WTC11 (cell line): Measurements from ENCODE around the gene ATP10D. TPM values are rescaled to one million over a fixed set of nuclear protein-coding genes. Genes with fewer than 3 reads are reported as not detected.

Experiments
- ATAC-seq: fragments of 200-7000 bp; cut with Tn5 transposase; 2 replicates; pipeline ENCODE4 v1.10.0; 2021; ENCODE audit warnings: mild to moderate bottlenecking, moderate library complexity
- CTCF ChIA-PET: fragments of 300-600 bp; sonication (Branson Sonifier 250); formaldehyde crosslinking; loops from one replicate; lab custom pipeline; 2021; ENCODE audit warnings: antibody characterized with exemption; lab: Charles Lee
- POLR2A ChIA-PET: fragments of 350-600 bp; sonication (Branson Sonifier 250); formaldehyde crosslinking; loops from one replicate; lab custom pipeline; 2021; ENCODE audit warnings: antibody characterized with exemption; lab: Charles Lee
- DNase-seq: peaks from one replicate; pipeline ENCODE4 v3.0.0; 2021; ENCODE audit warnings: low spot score
- H3K27ac Mint-ChIP-seq: 2 replicates; pipeline ENCODE4 v1.8.0; 2021; ENCODE audit warnings: mixed read lengths
- H3K27me3 Mint-ChIP-seq: 2 replicates; pipeline ENCODE4 v1.8.0; 2021; ENCODE audit warnings: low read depth, mild to moderate bottlenecking, moderate library complexity, mixed read lengths
- H3K36me3 Mint-ChIP-seq: 2 replicates; pipeline ENCODE4 v1.8.0; 2021; ENCODE audit warnings: mixed read lengths
- H3K4me1 Mint-ChIP-seq: 2 replicates; pipeline ENCODE4 v1.8.0; 2022; ENCODE audit warnings: mixed read lengths
- H3K4me3 Mint-ChIP-seq: 2 replicates; pipeline ENCODE4 v1.8.0; 2021; ENCODE audit warnings: mild to moderate bottlenecking, moderate library complexity, mixed read lengths
- H3K9me3 Mint-ChIP-seq: 2 replicates; pipeline ENCODE4 v1.8.0; 2021; ENCODE audit warnings: mixed read lengths
- ATF2 ChIP-seq: sonication (generic); formaldehyde crosslinking; IDR thresholded peaks from 2 replicates; pipeline ENCODE4 v1.8.1; 2022; ENCODE audit warnings: low read depth, missing genetic modification reagents, borderline replicate concordance
- E2F4 ChIP-seq: sonication (generic); formaldehyde crosslinking; IDR thresholded peaks from 2 replicates; pipeline ENCODE4 v1.8.1; 2022; ENCODE audit warnings: low read depth, mild to moderate bottlenecking, moderate library complexity, missing genetic modification reagents, borderline replicate concordance
- EMX1 ChIP-seq: fragments of 250-450 bp; sonication (Bioruptor Pico); IDR thresholded peaks from 2 replicates; pipeline ENCODE4 v1.8.0; 2021; ENCODE audit warnings: mild to moderate bottlenecking
- ESRRA ChIP-seq: sonication (generic); formaldehyde crosslinking; IDR thresholded peaks from 2 replicates; pipeline ENCODE4 v1.8.1; 2022; ENCODE audit warnings: mild to moderate bottlenecking, missing genetic modification reagents, borderline replicate concordance
- FOXP4 ChIP-seq: sonication (generic); formaldehyde crosslinking; IDR thresholded peaks from 2 replicates; pipeline ENCODE4 v1.8.0; 2022; ENCODE audit warnings: mild to moderate bottlenecking, missing genetic modification reagents
- GRHL2 ChIP-seq: fragments of 250-450 bp; sonication (Bioruptor Pico); IDR thresholded peaks from 2 replicates; pipeline ENCODE4 v1.8.0; 2022; ENCODE audit warnings: mild to moderate bottlenecking, moderate library complexity; ENCODE audit not compliant: insufficient replicate concordance, severe bottlenecking
- GTF2I ChIP-seq: fragments of 250-450 bp; sonication (Bioruptor Pico); conservative IDR thresholded peaks from 2 replicates; pipeline ENCODE4 v1.4.0; 2021; ENCODE audit warnings: mild to moderate bottlenecking
- KAT7 ChIP-seq: sonication (generic); formaldehyde crosslinking; IDR thresholded peaks from 2 replicates; pipeline ENCODE4 v1.8.1; 2023; ENCODE audit warnings: missing genetic modification reagents, mild to moderate bottlenecking, borderline replicate concordance
- MYBL2 ChIP-seq: sonication (generic); formaldehyde crosslinking; IDR thresholded peaks from 2 replicates; pipeline ENCODE4 v1.8.1; 2023; ENCODE audit warnings: mild to moderate bottlenecking, moderate library complexity, missing genetic modification reagents
- NR3C1 ChIP-seq: sonication (generic); formaldehyde crosslinking; conservative IDR thresholded peaks from 2 replicates; pipeline ENCODE4 v1.8.1; 2023; ENCODE audit warnings: low read depth, mild to moderate bottlenecking, missing genetic modification reagents
- PRRX2 ChIP-seq: fragments of 250-450 bp; sonication (Bioruptor Pico); IDR thresholded peaks from 2 replicates; pipeline ENCODE4 v1.8.0; 2021; ENCODE audit warnings: mild to moderate bottlenecking
- SMAD4 ChIP-seq: sonication (generic); formaldehyde crosslinking; IDR thresholded peaks from 2 replicates; pipeline ENCODE4 v1.8.0; 2022; ENCODE audit warnings: mild to moderate bottlenecking, missing genetic modification reagents
- SOX15 ChIP-seq: fragments of 250-450 bp; sonication (Bioruptor Pico); IDR thresholded peaks from 2 replicates; pipeline ENCODE4 v1.9.0; 2021; ENCODE audit warnings: mild to moderate bottlenecking
- ZBTB21 ChIP-seq: sonication (generic); formaldehyde crosslinking; IDR thresholded peaks from 2 replicates; pipeline ENCODE4 v1.8.1; 2023; ENCODE audit warnings: mild to moderate bottlenecking, missing genetic modification reagents, borderline replicate concordance
- ZNF232 ChIP-seq: sonication (generic); formaldehyde crosslinking; IDR thresholded peaks from 2 replicates; pipeline ENCODE4 v1.8.0; 2022; ENCODE audit warnings: mild to moderate bottlenecking, missing genetic modification reagents
- ZNF281 ChIP-seq: sonication (generic); formaldehyde crosslinking; IDR thresholded peaks from 2 replicates; pipeline ENCODE4 v1.8.0; 2023; ENCODE audit warnings: mild to moderate bottlenecking, missing genetic modification reagents
- ZNF396 ChIP-seq: fragments of 250-450 bp; sonication (Bioruptor Pico); IDR thresholded peaks from 2 replicates; pipeline ENCODE4 v1.8.0; 2021; ENCODE audit warnings: mild to moderate bottlenecking, moderate library complexity, borderline replicate concordance
- ZNF416 ChIP-seq: fragments of 250-450 bp; sonication (Bioruptor Pico); IDR thresholded peaks from 2 replicates; pipeline ENCODE4 v1.9.0; 2021; ENCODE audit warnings: mild to moderate bottlenecking, inconsistent platforms
- total RNA-seq: library from RNA; stranded (reverse); gene quantifications from 3 replicates; pipeline ENCODE4 v1.2.3, GENCODE V29; 2021
- TF ChIP-seq, protein P1 (sequence below): fragments of 250-450 bp; sonication (Bioruptor Pico); IDR thresholded peaks from 2 replicates; pipeline ENCODE4 v1.9.0; 2021; ENCODE audit warnings: mild to moderate bottlenecking
- TF ChIP-seq, protein P2 (sequence below): sonication (generic); formaldehyde crosslinking; IDR thresholded peaks from 2 replicates; pipeline ENCODE4 v1.8.1; 2023; ENCODE audit warnings: mild to moderate bottlenecking, moderate library complexity, missing genetic modification reagents
- TF ChIP-seq, protein P3 (sequence below): fragments of 250-450 bp; sonication (Bioruptor Pico); IDR thresholded peaks from 2 replicates; pipeline ENCODE4 v1.9.0; 2021; ENCODE audit warnings: moderate library complexity, mild to moderate bottlenecking, inconsistent platforms, borderline replicate concordance

Gene ATP10D
- total RNA-seq, 1 experiment from 2014 or later = 3.1 TPM

GRCh38 chr4:47525154-47525819 lies 40.2 kb downstream of the ATP10D start (continued):
- TF ChIP-seq EMX1 = no peak
- no peak for TF ChIP-seq SMAD4 (CRISPR knock-in tag)
- TF ChIP-seq ATF2 (CRISPR knock-in tag) = no peak
- TF ChIP-seq PRRX2 = no peak
- TF ChIP-seq GRHL2 (CRISPR knock-in tag) = no peak
- TF ChIP-seq, protein P1, sequence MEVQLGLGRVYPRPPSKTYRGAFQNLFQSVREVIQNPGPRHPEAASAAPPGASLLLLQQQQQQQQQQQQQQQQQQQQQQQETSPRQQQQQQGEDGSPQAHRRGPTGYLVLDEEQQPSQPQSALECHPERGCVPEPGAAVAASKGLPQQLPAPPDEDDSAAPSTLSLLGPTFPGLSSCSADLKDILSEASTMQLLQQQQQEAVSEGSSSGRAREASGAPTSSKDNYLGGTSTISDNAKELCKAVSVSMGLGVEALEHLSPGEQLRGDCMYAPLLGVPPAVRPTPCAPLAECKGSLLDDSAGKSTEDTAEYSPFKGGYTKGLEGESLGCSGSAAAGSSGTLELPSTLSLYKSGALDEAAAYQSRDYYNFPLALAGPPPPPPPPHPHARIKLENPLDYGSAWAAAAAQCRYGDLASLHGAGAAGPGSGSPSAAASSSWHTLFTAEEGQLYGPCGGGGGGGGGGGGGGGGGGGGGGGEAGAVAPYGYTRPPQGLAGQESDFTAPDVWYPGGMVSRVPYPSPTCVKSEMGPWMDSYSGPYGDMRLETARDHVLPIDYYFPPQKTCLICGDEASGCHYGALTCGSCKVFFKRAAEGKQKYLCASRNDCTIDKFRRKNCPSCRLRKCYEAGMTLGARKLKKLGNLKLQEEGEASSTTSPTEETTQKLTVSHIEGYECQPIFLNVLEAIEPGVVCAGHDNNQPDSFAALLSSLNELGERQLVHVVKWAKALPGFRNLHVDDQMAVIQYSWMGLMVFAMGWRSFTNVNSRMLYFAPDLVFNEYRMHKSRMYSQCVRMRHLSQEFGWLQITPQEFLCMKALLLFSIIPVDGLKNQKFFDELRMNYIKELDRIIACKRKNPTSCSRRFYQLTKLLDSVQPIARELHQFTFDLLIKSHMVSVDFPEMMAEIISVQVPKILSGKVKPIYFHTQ (CRISPR knock-in tag) = no peak
- TF ChIP-seq FOXP4 (CRISPR knock-in tag) = no peak
- TF ChIP-seq, all 79 proteins: peak for 0

- no peak for ATAC-seq
- no peak overlapping the region for H3K4me3 Mint-ChIP-seq
- no peak for TF ChIP-seq ZNF416 (CRISPR knock-in tag)
- TF ChIP-seq ZNF396 (CRISPR knock-in tag) = no peak
- TF ChIP-seq, protein P2, sequence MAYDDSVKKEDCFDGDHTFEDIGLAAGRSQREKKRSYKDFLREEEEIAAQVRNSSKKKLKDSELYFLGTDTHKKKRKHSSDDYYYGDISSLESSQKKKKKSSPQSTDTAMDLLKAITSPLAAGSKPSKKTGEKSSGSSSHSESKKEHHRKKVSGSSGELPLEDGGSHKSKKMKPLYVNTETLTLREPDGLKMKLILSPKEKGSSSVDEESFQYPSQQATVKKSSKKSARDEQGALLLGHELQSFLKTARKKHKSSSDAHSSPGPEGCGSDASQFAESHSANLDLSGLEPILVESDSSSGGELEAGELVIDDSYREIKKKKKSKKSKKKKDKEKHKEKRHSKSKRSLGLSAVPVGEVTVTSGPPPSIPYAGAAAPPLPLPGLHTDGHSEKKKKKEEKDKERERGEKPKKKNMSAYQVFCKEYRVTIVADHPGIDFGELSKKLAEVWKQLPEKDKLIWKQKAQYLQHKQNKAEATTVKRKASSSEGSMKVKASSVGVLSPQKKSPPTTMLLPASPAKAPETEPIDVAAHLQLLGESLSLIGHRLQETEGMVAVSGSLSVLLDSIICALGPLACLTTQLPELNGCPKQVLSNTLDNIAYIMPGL (CRISPR knock-in tag) = no peak
- no peak for TF ChIP-seq SOX15 (CRISPR knock-in tag)
- TF ChIP-seq KAT7 (CRISPR knock-in tag) = no peak
- TF ChIP-seq SMAD4 (CRISPR knock-in tag) = no peak
- no peak for TF ChIP-seq ATF2 (CRISPR knock-in tag)
- TF ChIP-seq ESRRA = no peak
- no peak for TF ChIP-seq ZBTB21
- TF ChIP-seq GTF2I = no peak
- no peak for TF ChIP-seq E2F4 (CRISPR knock-in tag)
- TF ChIP-seq, protein P3, sequence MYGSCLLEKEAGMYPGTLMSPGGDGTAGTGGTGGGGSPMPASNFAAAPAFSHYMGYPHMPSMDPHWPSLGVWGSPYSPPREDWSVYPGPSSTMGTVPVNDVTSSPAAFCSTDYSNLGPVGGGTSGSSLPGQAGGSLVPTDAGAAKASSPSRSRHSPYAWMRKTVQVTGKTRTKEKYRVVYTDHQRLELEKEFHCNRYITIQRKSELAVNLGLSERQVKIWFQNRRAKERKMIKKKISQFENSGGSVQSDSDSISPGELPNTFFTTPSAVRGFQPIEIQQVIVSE (CRISPR knock-in tag) = no peak
- no peak for TF ChIP-seq ZNF281 (CRISPR knock-in tag)
- no peak for TF ChIP-seq NR3C1 (CRISPR knock-in tag)
- TF ChIP-seq ZNF232 (CRISPR knock-in tag) = no peak
- TF ChIP-seq MYBL2 (CRISPR knock-in tag) = no peak
Observed at GRCh38 chr4:47526281-47526680, 41.2 kb downstream of the ATP10D start.

More at GRCh38 chr4:47526281-47526680, 41.2 kb downstream of the ATP10D start:
- Mint-ChIP-seq H3K27me3 (no peaks in the 10 kb centered on the region), H3K4me1 (peaks cover 6% of the 10 kb centered on the region), H3K36me3 (peaks cover 17% of the 10 kb centered on the region), H3K9me3 (peaks cover 21% of the 10 kb centered on the region), H3K27ac (no peak overlapping the region)
- ChIA-PET POLR2A (no interaction called here), CTCF (no interaction called here)
- DNase-seq = no peak
